ENCODE data around the gene MORN1.

Gene MORN1

GRCh38 chr1:2374252-2375155 is 16.9 kb downstream of the MORN1 start:
- no peak for DNase-seq (ENCODE audit: low read depth in 2 of 2)

- DNase-seq (ENCODE audit: low read depth in 2 of 2), result no peak
These were observed 17.7 kb downstream of the MORN1 start for GRCh38 chr1:2373551-2374251.

GRCh38 chr1:2372551-2373490 is 18.5 kb downstream of the MORN1 start:
- DNase-seq (ENCODE audit: low read depth in 2 of 2), result no peak

- DNase-seq (ENCODE audit: low read depth in 2 of 2), result no peak
These were observed 23.2 kb downstream of the MORN1 start for GRCh38 chr1:2368053-2368744.

GRCh38 chr1:2363847-2364513 is 27.4 kb downstream of the MORN1 start:
- DNase-seq (ENCODE audit: low read depth in 2 of 2), result no peak

- DNase-seq (ENCODE audit: low read depth in 2 of 2), result no peak
These were observed 30.6 kb downstream of the MORN1 start for GRCh38 chr1:2360588-2361364.

GRCh38 chr1:2358651-2359640 is 32.4 kb downstream of the MORN1 start:
- DNase-seq (ENCODE audit: low read depth in 2 of 2), result no peak

GRCh38 chr1:2358072-2358471 is 33.3 kb downstream of the MORN1 start:
- no peak for DNase-seq (ENCODE audit: low read depth in 2 of 2)

- no peak for DNase-seq (ENCODE audit: low read depth in 2 of 2)
These were observed 34.2 kb downstream of the MORN1 start for GRCh38 chr1:2356911-2357845.

GRCh38 chr1:2356401-2356800 is 35.0 kb downstream of the MORN1 start:
- DNase-seq (ENCODE audit: low read depth in 2 of 2), result no peak

- no peak for DNase-seq (ENCODE audit: low read depth in 2 of 2)
These were observed 35.7 kb downstream of the MORN1 start for GRCh38 chr1:2355373-2356261.

GRCh38 chr1:2354511-2355372 is 36.6 kb downstream of the MORN1 start:
- no peak for DNase-seq (ENCODE audit: low read depth in 2 of 2)

GRCh38 chr1:2353551-2354438 is 37.6 kb downstream of the MORN1 start:
- DNase-seq (ENCODE audit: low read depth in 2 of 2), result no peak

- no peak for DNase-seq (ENCODE audit: low read depth in 2 of 2)
These were observed 38.3 kb downstream of the MORN1 start for GRCh38 chr1:2352897-2353550.
